ENCODE results near the gene UAP1L1. TPM values are rescaled to one million over a fixed set of nuclear protein-coding genes. Genes with fewer than 3 reads are reported as not detected.

UAP1L1 gene
- total RNA-seq: 11.5 TPM
- long read RNA-seq, full-length matches to known transcripts: 8 of 23 reads
- long read RNA-seq, partial matches to known transcripts: 10 of 23 reads
- long read RNA-seq, other reads (novel, unspliced or antisense): 5 of 23 reads

- peak; percentile 85 for DNase-seq
- Histone ChIP-seq H3K4me3 (peak within 1 kb of the TSS; percentile 85), H3K4me1 (peaks cover 19% of the 10 kb centered on the region), H3K27ac (replicated peaks) (peak within 1 kb of the TSS; percentile 68), H3K27me3 (ENCODE audit: low read depth) (no peaks in the 10 kb centered on the region), H3K36me3 (peaks cover 39% of the 10 kb centered on the region), H3K9me3 (replicated peaks) (no peaks in the 10 kb centered on the region)
- TF ChIP-seq CTCF (IDR thresholded peaks at IDR 0.05; ENCODE audit: borderline replicate concordance): no peak
- intact Hi-C loops (cut with micrococcal nuclease): no loop called here
Measured at GRCh38 chr9:137077010-137077747, at the start of gene UAP1L1. TSS of gene UAP1L1 (plus strand) at chr9:137077517. CDS start at chr9:137077533, 16 bp downstream.

GRCh38 chr9:137028263-137029057 lies 48.9 kb upstream of the UAP1L1 start:
- TF ChIP-seq CTCF (IDR thresholded peaks at IDR 0.05; ENCODE audit: borderline replicate concordance): no peak
- peak overlapping the region; percentile 66 for H3K27ac ChIP-seq (replicated peaks)
- peak overlapping the region; percentile 77 for H3K4me3 ChIP-seq
- H3K4me1 ChIP-seq: peaks cover 31% of the 10 kb centered on the region
- H3K36me3 ChIP-seq: no peaks in the 10 kb centered on the region
- DNase-seq: peak; percentile 77
- intact Hi-C loops (cut with micrococcal nuclease): no loop called here
- no peaks in the 10 kb centered on the region for H3K9me3 ChIP-seq (replicated peaks)
- H3K27me3 ChIP-seq (ENCODE audit: low read depth): no peaks in the 10 kb centered on the region

GRCh38 chr9:137029058-137029936 lies 48.0 kb upstream of the UAP1L1 start:
- H3K9me3 ChIP-seq (replicated peaks): no peaks in the 10 kb centered on the region
- H3K36me3 ChIP-seq: no peaks in the 10 kb centered on the region
- DNase-seq: peak; percentile 86
- intact Hi-C loops (cut with micrococcal nuclease): no loop called here
- peak overlapping the region; percentile 77 for H3K4me3 ChIP-seq
- peaks cover 32% of the 10 kb centered on the region for H3K4me1 ChIP-seq
- peak; percentile 90 for TF ChIP-seq CTCF (IDR thresholded peaks at IDR 0.05; ENCODE audit: borderline replicate concordance)
- no peaks in the 10 kb centered on the region for H3K27me3 ChIP-seq (ENCODE audit: low read depth)
- peak overlapping the region; percentile 0 for H3K27ac ChIP-seq (replicated peaks)

GRCh38 chr9:137030006-137030405 lies 47.3 kb upstream of the UAP1L1 start:
- no peak overlapping the region for H3K4me3 ChIP-seq
- no peak for DNase-seq
- intact Hi-C loops (cut with micrococcal nuclease): no loop called here
- no peaks in the 10 kb centered on the region for H3K27me3 ChIP-seq (ENCODE audit: low read depth)
- H3K4me1 ChIP-seq: peaks cover 39% of the 10 kb centered on the region
- TF ChIP-seq CTCF (IDR thresholded peaks at IDR 0.05; ENCODE audit: borderline replicate concordance): no peak
- no peaks in the 10 kb centered on the region for H3K9me3 ChIP-seq (replicated peaks)
- H3K27ac ChIP-seq (replicated peaks): no peak overlapping the region
- H3K36me3 ChIP-seq: no peaks in the 10 kb centered on the region

All from left ventricle myocardium inferior (tissue), 1 donor.